Neural cell (in vitro differentiated cells): ENCODE measurements around the gene NARS2. TPM values are rescaled to one million over a fixed set of nuclear protein-coding genes. Genes with fewer than 3 reads are reported as not detected.

Experiments used
- H2AFZ ChIP-seq: fragments of 200-600, 300-800 bp; sonication (generic), shearing (Covaris generic); 2 replicates; pipeline ENCODE4 v1.6.0; 2014; ENCODE audit warnings: low read depth, mild to moderate bottlenecking, antibody characterized with exemption, low read length, moderate library complexity
- H3F3A ChIP-seq: fragments of 200-600 bp; shearing (Covaris generic); 2 replicates; pipeline ENCODE4 v1.6.1; 2016; ENCODE audit warnings: mild to moderate bottlenecking, moderate library complexity, mixed read lengths, antibody characterized with exemption, low read length; ENCODE audit not compliant: insufficient read depth, poor library complexity, severe bottlenecking
- H3K27ac ChIP-seq: fragments of 200-600, 300-800 bp; sonication (generic), shearing (Covaris generic); 2 replicates; pipeline ENCODE4 v1.5.1; 2014; ENCODE audit warnings: mild to moderate bottlenecking, low read length, moderate library complexity
- H3K27me3 ChIP-seq: fragments of 300-800, 200-600 bp; sonication (generic), shearing (Covaris generic); 2 replicates; pipeline ENCODE4 v1.6.0; 2014; ENCODE audit warnings: mild to moderate bottlenecking, low read depth, low read length, moderate library complexity; ENCODE audit not compliant: insufficient read depth
- H3K36me3 ChIP-seq: fragments of 300-800, 200-600 bp; sonication (generic), shearing (Covaris generic); 2 replicates; pipeline ENCODE4 v1.5.1; 2014; ENCODE audit warnings: mild to moderate bottlenecking, antibody characterized with exemption, low read length, moderate library complexity; ENCODE audit not compliant: insufficient read depth
- H3K4me2 ChIP-seq: fragments of 300-800, 200-600 bp; sonication (generic), shearing (Covaris generic); 2 replicates; pipeline ENCODE4 v1.6.0; 2014; ENCODE audit warnings: mild to moderate bottlenecking, low read length
- H3K4me3 ChIP-seq: fragments of 300-800, 200-600 bp; sonication (generic), shearing (Covaris generic); 2 replicates; pipeline ENCODE4 v1.5.1; 2014; ENCODE audit warnings: mild to moderate bottlenecking, low read length, moderate library complexity
- H3K79me2 ChIP-seq: fragments of 200-600 bp; shearing (Covaris generic); replicated peaks from 2 replicates; pipeline ENCODE4 v1.6.0; 2014; ENCODE audit warnings: mild to moderate bottlenecking, low read length, moderate library complexity; ENCODE audit not compliant: insufficient read depth
- H3K9ac ChIP-seq: fragments of 300-800, 200-600 bp; sonication (generic), shearing (Covaris generic); 2 replicates; pipeline ENCODE4 v1.6.1; 2016; ENCODE audit warnings: mild to moderate bottlenecking, low read length, mixed read lengths
- H3K9me2 ChIP-seq: fragments of 200-600 bp; shearing (Covaris generic); 2 replicates; pipeline ENCODE4 v1.6.1; 2016; ENCODE audit warnings: mild to moderate bottlenecking, low read length, mixed read lengths; ENCODE audit not compliant: insufficient read depth
- H3K9me3 ChIP-seq: fragments of 200-600, 300-800 bp; sonication (generic), shearing (Covaris generic); 2 replicates; pipeline ENCODE4 v1.6.1; 2016; ENCODE audit warnings: mild to moderate bottlenecking, mixed run types, low read length, moderate library complexity, mixed read lengths
- H4K20me1 ChIP-seq: fragments of 200-600 bp; shearing (Covaris generic); 2 replicates; pipeline ENCODE4 v1.6.1; 2016; ENCODE audit warnings: mild to moderate bottlenecking, mixed run types; ENCODE audit not compliant: insufficient read depth
- EP300 ChIP-seq: fragments of 450-650 bp; conservative IDR thresholded peaks from 2 replicates; pipeline ENCODE4 v1.6.1; 2014; ENCODE audit warnings: antibody characterized with exemption, mild to moderate bottlenecking, moderate library complexity; ENCODE audit not compliant: poor library complexity, severe bottlenecking
- EZH2 ChIP-seq: fragments of 200-600, 300-800 bp; shearing (Covaris generic), sonication (generic); IDR thresholded peaks from 2 replicates; pipeline ENCODE4 v1.6.1; 2014; ENCODE audit warnings: antibody characterized with exemption, low read length, borderline replicate concordance, mild to moderate bottlenecking; ENCODE audit not compliant: insufficient read depth, poor library complexity, severe bottlenecking
- MXI1 ChIP-seq: fragments of 450-650 bp; conservative IDR thresholded peaks from 2 replicates; pipeline ENCODE4 v1.6.1; 2014; ENCODE audit warnings: antibody characterized with exemption, mild to moderate bottlenecking; ENCODE audit not compliant: poor library complexity, severe bottlenecking
- POLR2AphosphoS5 ChIP-seq: IDR thresholded peaks from 2 replicates; pipeline ENCODE4 v1.6.1; 2012
- RAD21 ChIP-seq: fragments of 450-650 bp; conservative IDR thresholded peaks from 2 replicates; pipeline ENCODE4 v1.6.1; 2014; ENCODE audit warnings: antibody characterized with exemption, mild to moderate bottlenecking, moderate library complexity
- SMC3 ChIP-seq: fragments of 450-650 bp; conservative IDR thresholded peaks from 2 replicates; pipeline ENCODE4 v1.6.1; 2014; ENCODE audit warnings: antibody characterized with exemption, mild to moderate bottlenecking, moderate library complexity; ENCODE audit not compliant: poor library complexity
- TAF1 ChIP-seq: IDR thresholded peaks from 2 replicates; pipeline ENCODE4 v1.6.1; 2012; ENCODE audit warnings: low read depth
- polyA plus RNA-seq: library from polyadenylated mRNA; depleted of rRNA; stranded (reverse); fragments of >200 nt; gene quantifications from 2 replicates; pipeline ENCODE4 v1.2.3, GENCODE V29; 2014
- TF ChIP-seq, protein P1 (sequence below): IDR thresholded peaks from 2 replicates; pipeline ENCODE4 v1.6.1; 2012; ENCODE audit warnings: borderline replicate concordance
- TF ChIP-seq, protein P2 (sequence below): fragments of 450-650 bp; IDR thresholded peaks from 2 replicates; pipeline ENCODE4 v1.5.1; 2014; ENCODE audit warnings: antibody characterized with exemption, mild to moderate bottlenecking, moderate library complexity; ENCODE audit not compliant: poor library complexity, severe bottlenecking

NARS2 gene
- polyA plus RNA-seq, 1 donor from 2014 or later, result 39.6 TPM

GRCh38 chr11:78476066-78476465 is 98.6 kb downstream of the NARS2 start:
- no peaks in the 10 kb centered on the region for H3K79me2 ChIP-seq
- no peak overlapping the region for H2AFZ ChIP-seq
- H3K4me2 ChIP-seq, result no peak overlapping the region
- no peak overlapping the region for H3K27ac ChIP-seq
- no peaks in the 10 kb centered on the region for H3K27me3 ChIP-seq
- H3K9ac ChIP-seq, result no peak overlapping the region
- H3K4me3 ChIP-seq, result no peak overlapping the region
- no peaks in the 10 kb centered on the region for H3K9me2 ChIP-seq
- H3K9me3 ChIP-seq, result no peaks in the 10 kb centered on the region
- H3K36me3 ChIP-seq, result no peaks in the 10 kb centered on the region
- H4K20me1 ChIP-seq, result no peaks in the 10 kb centered on the region
- TF ChIP-seq MXI1 (no peak), POLR2AphosphoS5 (no peak), RAD21 (no peak), SMC3 (no peak), EZH2 (no peak), TAF1 (no peak), EP300 (no peak)
- TF ChIP-seq, protein P1, sequence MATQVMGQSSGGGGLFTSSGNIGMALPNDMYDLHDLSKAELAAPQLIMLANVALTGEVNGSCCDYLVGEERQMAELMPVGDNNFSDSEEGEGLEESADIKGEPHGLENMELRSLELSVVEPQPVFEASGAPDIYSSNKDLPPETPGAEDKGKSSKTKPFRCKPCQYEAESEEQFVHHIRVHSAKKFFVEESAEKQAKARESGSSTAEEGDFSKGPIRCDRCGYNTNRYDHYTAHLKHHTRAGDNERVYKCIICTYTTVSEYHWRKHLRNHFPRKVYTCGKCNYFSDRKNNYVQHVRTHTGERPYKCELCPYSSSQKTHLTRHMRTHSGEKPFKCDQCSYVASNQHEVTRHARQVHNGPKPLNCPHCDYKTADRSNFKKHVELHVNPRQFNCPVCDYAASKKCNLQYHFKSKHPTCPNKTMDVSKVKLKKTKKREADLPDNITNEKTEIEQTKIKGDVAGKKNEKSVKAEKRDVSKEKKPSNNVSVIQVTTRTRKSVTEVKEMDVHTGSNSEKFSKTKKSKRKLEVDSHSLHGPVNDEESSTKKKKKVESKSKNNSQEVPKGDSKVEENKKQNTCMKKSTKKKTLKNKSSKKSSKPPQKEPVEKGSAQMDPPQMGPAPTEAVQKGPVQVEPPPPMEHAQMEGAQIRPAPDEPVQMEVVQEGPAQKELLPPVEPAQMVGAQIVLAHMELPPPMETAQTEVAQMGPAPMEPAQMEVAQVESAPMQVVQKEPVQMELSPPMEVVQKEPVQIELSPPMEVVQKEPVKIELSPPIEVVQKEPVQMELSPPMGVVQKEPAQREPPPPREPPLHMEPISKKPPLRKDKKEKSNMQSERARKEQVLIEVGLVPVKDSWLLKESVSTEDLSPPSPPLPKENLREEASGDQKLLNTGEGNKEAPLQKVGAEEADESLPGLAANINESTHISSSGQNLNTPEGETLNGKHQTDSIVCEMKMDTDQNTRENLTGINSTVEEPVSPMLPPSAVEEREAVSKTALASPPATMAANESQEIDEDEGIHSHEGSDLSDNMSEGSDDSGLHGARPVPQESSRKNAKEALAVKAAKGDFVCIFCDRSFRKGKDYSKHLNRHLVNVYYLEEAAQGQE, result no peak
- TF ChIP-seq, protein P2, sequence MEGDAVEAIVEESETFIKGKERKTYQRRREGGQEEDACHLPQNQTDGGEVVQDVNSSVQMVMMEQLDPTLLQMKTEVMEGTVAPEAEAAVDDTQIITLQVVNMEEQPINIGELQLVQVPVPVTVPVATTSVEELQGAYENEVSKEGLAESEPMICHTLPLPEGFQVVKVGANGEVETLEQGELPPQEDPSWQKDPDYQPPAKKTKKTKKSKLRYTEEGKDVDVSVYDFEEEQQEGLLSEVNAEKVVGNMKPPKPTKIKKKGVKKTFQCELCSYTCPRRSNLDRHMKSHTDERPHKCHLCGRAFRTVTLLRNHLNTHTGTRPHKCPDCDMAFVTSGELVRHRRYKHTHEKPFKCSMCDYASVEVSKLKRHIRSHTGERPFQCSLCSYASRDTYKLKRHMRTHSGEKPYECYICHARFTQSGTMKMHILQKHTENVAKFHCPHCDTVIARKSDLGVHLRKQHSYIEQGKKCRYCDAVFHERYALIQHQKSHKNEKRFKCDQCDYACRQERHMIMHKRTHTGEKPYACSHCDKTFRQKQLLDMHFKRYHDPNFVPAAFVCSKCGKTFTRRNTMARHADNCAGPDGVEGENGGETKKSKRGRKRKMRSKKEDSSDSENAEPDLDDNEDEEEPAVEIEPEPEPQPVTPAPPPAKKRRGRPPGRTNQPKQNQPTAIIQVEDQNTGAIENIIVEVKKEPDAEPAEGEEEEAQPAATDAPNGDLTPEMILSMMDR, result no peak
- H3F3A ChIP-seq, result no peaks in the 10 kb centered on the region

- no peak overlapping the region for H3K27ac ChIP-seq
- H3F3A ChIP-seq, result no peaks in the 10 kb centered on the region
- H3K9ac ChIP-seq, result no peak overlapping the region
- H2AFZ ChIP-seq, result no peak overlapping the region
- TF ChIP-seq TAF1 (no peak), POLR2AphosphoS5 (no peak), SMC3 (no peak), MXI1 (no peak), RAD21 (no peak), EP300 (no peak), EZH2 (no peak)
- TF ChIP-seq, protein P1, result no peak
- TF ChIP-seq, protein P2, result no peak
- H3K9me2 ChIP-seq, result no peaks in the 10 kb centered on the region
- H3K4me3 ChIP-seq, result no peak overlapping the region
- H3K79me2 ChIP-seq, result no peaks in the 10 kb centered on the region
- no peaks in the 10 kb centered on the region for H3K27me3 ChIP-seq
- H3K36me3 ChIP-seq, result no peaks in the 10 kb centered on the region
- H4K20me1 ChIP-seq, result no peaks in the 10 kb centered on the region
- H3K9me3 ChIP-seq, result no peaks in the 10 kb centered on the region
- no peak overlapping the region for H3K4me2 ChIP-seq
Measured at GRCh38 chr11:78474451-78474850, 100.2 kb downstream of the NARS2 start.
